Thoracic aorta (tissue), 2 donors: ENCODE data around the gene DNAH17. TPM values are rescaled to one million over a fixed set of nuclear protein-coding genes. Genes with fewer than 3 reads are reported as not detected.

Experiments
- ATAC-seq: fragments of 150-250 bp; one replicate; pipeline ENCODE4 v1.8.0; 2017; ENCODE audit warnings: low read depth; ENCODE audit not compliant: insufficient number of reproducible peaks, low FRiP score
- DNase-seq: peaks from one replicate; pipeline ENCODE4 v3.0.0-alpha.2; 2020; ENCODE audit warnings: low spot score
- H3K27ac ChIP-seq, 2 donors: fragments of 200-600 bp; sonication (generic); 1 replicate in 1 of 2; 2 replicates in 1 of 2; pipeline ENCODE4 v1.5.1; 2016; ENCODE audit warnings: mild to moderate bottlenecking in 2 of 2, moderate library complexity in 2 of 2
- H3K27me3 ChIP-seq: fragments of 200-600 bp; sonication (generic); replicated peaks from 2 replicates; pipeline ENCODE4 v1.6.0; 2016; ENCODE audit warnings: mild to moderate bottlenecking; ENCODE audit not compliant: insufficient read depth
- H3K36me3 ChIP-seq: fragments of 200-600 bp; sonication (generic); one replicate; pipeline ENCODE4 v1.5.1; 2016
- H3K4me1 ChIP-seq, 2 donors: fragments of 200-600 bp; sonication (generic); 1 replicate in 1 of 2; 2 replicates in 1 of 2; pipeline versions ENCODE4 v1.5.1 to v1.6.0; 2016; ENCODE audit warnings: low read depth in 2 of 2, mild to moderate bottlenecking in 1 of 2; ENCODE audit not compliant: control insufficient read depth in 1 of 2
- H3K4me3 ChIP-seq: fragments of 200-600 bp; sonication (generic); 2 replicates; pipeline ENCODE4 v1.5.1; 2016; ENCODE audit warnings: mild to moderate bottlenecking
- H3K9me3 ChIP-seq: fragments of 200-600 bp; sonication (generic); 2 replicates; pipeline ENCODE4 v1.5.1; 2016
- total RNA-seq, 2 donors: library from RNA; depleted of rRNA; stranded (reverse); fragments of >200 nt; gene quantifications; one replicate each; pipeline versions ENCODE4 v1.1.0 to v1.2.3, GENCODE V29; 2016
- TF ChIP-seq, protein P1 (sequence below): fragments of 200-600 bp; sonication (generic); IDR thresholded peaks from one replicate; pipeline ENCODE4 v1.5.1; 2019; ENCODE audit warnings: antibody characterized with exemption

The DNAH17 gene
- total RNA-seq, 2 donors from 2014 or later = 0.14 TPM

GRCh38 chr17:78493450-78493849 is 83.7 kb downstream of the DNAH17 start:
- no peaks in the 10 kb centered on the region for H3K4me1 ChIP-seq
- H3K9me3 ChIP-seq = no peaks in the 10 kb centered on the region
- TF ChIP-seq, protein P1, sequence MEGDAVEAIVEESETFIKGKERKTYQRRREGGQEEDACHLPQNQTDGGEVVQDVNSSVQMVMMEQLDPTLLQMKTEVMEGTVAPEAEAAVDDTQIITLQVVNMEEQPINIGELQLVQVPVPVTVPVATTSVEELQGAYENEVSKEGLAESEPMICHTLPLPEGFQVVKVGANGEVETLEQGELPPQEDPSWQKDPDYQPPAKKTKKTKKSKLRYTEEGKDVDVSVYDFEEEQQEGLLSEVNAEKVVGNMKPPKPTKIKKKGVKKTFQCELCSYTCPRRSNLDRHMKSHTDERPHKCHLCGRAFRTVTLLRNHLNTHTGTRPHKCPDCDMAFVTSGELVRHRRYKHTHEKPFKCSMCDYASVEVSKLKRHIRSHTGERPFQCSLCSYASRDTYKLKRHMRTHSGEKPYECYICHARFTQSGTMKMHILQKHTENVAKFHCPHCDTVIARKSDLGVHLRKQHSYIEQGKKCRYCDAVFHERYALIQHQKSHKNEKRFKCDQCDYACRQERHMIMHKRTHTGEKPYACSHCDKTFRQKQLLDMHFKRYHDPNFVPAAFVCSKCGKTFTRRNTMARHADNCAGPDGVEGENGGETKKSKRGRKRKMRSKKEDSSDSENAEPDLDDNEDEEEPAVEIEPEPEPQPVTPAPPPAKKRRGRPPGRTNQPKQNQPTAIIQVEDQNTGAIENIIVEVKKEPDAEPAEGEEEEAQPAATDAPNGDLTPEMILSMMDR = no peak
- ATAC-seq (no peak), DNase-seq (no peak)
- H3K4me3 ChIP-seq = no peak overlapping the region
- H3K36me3 ChIP-seq = no peaks in the 10 kb centered on the region
- H3K27me3 ChIP-seq = no peaks in the 10 kb centered on the region
- H3K27ac ChIP-seq = no peak overlapping the region

- Histone ChIP-seq H3K4me3 (no peak overlapping the region), H3K9me3 (no peaks in the 10 kb centered on the region), H3K27me3 (no peaks in the 10 kb centered on the region), H3K4me1 (no peaks in the 10 kb centered on the region), H3K27ac (no peak overlapping the region), H3K36me3 (no peaks in the 10 kb centered on the region)
- DNase-seq = no peak
- TF ChIP-seq, protein P1 = no peak
- ATAC-seq = no peak
Measured at GRCh38 chr17:78492116-78492799, 84.9 kb downstream of the DNAH17 start.

GRCh38 chr17:78491236-78492115 is 85.7 kb downstream of the DNAH17 start:
- DNase-seq = no peak
- TF ChIP-seq, protein P1 = no peak
- Histone ChIP-seq H3K27me3 (no peaks in the 10 kb centered on the region), H3K27ac (no peak overlapping the region), H3K4me3 (no peak overlapping the region), H3K36me3 (no peaks in the 10 kb centered on the region), H3K4me1 (no peaks in the 10 kb centered on the region), H3K9me3 (no peaks in the 10 kb centered on the region)
- no peak for ATAC-seq

GRCh38 chr17:78490673-78491072 is 86.5 kb downstream of the DNAH17 start:
- TF ChIP-seq, protein P1 = no peak
- H3K4me1 ChIP-seq = no peaks in the 10 kb centered on the region
- H3K27me3 ChIP-seq = no peaks in the 10 kb centered on the region
- no peak for ATAC-seq
- no peaks in the 10 kb centered on the region for H3K36me3 ChIP-seq
- no peak overlapping the region for H3K4me3 ChIP-seq
- H3K27ac ChIP-seq = no peak overlapping the region
- no peak for DNase-seq
- no peaks in the 10 kb centered on the region for H3K9me3 ChIP-seq

DNA sequence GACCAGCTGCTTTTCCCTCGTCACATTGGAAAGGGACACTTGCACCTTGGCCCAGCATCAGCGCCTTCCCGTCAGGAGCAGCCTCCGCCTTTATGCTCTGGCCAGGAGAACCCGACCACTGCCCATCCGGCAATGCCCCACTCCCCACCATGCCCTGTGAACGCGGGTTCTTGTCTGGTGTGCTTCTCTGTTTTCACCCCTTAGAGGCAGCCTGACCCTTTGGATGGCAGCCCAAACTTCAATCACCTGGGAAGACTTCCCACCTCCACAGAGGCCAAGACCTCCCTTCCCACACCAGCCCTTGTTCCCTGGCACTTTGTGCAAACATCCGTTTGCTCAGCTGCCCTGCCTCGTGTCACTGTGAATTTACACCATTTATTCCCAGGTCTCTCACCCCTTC is 87.0 kb downstream of the DNAH17 start:
- no peak overlapping the region for H3K27ac ChIP-seq
- TF ChIP-seq, protein P1 = no peak
- H3K36me3 ChIP-seq = no peaks in the 10 kb centered on the region
- H3K4me3 ChIP-seq = no peak overlapping the region
- no peaks in the 10 kb centered on the region for H3K27me3 ChIP-seq
- no peaks in the 10 kb centered on the region for H3K9me3 ChIP-seq
- ATAC-seq (no peak), DNase-seq (no peak)
- H3K4me1 ChIP-seq = no peaks in the 10 kb centered on the region
